NCI-H2227 treated with DMSO at 0.1 percent for 48 hours (cell line): ENCODE data around the gene MPZL1.

Experiments used
- DNase-seq: peaks from one replicate; lab custom pipeline; 2025; lab: John Stamatoyannopoulos, UW

The MPZL1 gene

GRCh38 chr1:167695756-167696561 lies 25.8 kb upstream of the MPZL1 start:
- DNase-seq = no peak

GRCh38 chr1:167697667-167698141 lies 24.1 kb upstream of the MPZL1 start:
- no peak for DNase-seq

DNA sequence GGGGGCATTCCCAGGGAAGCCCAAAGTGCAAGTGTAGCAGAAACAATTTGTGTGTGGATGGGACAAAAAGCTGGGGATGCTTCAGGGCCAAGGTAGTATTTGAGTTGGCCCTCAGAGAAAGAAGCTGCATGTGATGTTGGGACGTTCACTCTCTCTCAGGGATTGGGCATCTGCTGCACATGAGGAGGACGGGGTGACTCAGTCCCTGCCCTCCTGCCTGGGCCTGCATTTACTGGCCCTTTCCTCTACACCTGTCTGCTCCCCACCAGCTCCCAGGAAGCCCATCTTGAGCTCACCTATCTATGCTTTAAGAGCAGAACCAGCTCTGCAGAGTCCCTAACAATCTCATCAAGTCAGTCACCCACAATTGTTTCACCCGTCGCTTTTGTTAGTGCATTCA lies 23.5 kb upstream of the MPZL1 start:
- DNase-seq = no peak

DNA sequence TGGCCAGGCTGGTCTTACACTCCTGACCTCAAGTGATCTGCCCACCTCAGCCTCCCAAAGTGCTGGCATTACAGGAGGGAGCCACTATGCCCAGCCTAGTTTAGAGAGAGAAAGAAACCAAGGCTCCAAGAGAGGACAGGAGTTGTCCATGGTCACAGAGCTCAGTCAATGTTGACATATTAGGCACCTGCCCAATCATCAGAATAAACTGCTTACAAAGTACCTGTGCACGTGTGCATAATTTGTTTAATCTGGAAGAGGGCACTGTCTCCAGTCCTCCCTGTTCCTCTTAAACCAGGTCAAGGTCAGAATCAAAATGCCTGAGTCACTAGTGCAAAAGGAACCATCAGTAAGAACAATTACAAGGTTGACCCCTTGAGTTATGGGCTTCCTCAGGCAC lies 20.3 kb upstream of the MPZL1 start:
- no peak for DNase-seq

DNA sequence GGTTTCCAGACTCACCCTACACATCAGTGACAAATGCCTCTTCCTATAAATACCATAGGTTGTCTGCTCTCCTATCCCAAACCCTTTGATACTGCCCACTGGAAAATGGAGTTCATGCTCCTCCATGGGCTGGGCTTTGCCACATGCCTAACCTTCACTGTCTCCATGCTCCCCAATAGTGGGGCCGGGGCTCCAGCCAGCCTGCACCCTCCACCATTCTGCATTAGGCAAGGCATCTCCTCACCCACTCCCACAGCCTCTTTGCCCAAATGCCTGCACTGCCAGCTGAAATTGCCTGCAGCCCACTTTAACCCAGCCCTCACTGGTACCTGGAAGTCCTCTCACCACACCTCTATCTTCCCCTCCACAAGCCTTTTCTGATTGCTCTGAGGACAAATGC lies 18.2 kb upstream of the MPZL1 start:
- DNase-seq = no peak

DNA sequence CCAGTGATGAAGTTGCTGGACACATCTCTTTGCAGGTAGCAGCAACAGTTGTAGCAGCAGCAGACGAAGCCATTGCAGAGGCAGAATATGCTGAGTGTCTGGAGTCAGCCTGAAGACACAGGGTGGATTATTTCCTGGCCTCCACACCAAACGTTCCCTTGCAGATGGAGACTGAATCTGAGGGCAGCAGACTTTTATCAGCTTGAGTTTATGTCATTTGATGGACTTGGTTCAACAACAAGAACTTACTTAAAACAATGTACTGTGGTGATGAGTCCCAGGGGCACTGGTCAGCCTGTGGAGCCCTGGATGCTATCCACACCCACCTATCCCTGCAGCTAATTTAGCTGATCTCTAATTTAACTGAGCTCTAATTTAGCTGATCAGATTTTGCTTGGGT lies 17.1 kb upstream of the MPZL1 start:
- no peak for DNase-seq

GRCh38 chr1:167705250-167705649 lies 16.5 kb upstream of the MPZL1 start:
- no peak for DNase-seq

DNA sequence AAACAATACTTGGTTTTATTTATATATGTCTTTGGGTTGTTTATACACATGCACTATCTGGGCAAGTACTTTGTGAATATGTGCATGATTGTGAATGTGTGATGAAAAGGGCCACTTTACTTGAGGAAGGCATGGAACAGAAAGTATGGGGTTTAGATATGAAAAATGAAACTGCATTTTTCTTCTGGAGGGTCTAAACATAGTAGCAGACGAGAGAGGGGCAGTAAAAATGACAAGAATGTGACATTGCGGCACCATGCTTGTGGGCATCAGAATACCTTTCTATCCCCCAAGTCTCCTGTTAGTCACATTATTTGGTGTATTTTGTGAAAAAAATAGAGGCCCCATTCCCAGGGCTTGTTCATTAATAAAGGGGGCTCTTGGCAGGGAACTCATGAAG lies 15.4 kb upstream of the MPZL1 start:
- no peak for DNase-seq

DNA sequence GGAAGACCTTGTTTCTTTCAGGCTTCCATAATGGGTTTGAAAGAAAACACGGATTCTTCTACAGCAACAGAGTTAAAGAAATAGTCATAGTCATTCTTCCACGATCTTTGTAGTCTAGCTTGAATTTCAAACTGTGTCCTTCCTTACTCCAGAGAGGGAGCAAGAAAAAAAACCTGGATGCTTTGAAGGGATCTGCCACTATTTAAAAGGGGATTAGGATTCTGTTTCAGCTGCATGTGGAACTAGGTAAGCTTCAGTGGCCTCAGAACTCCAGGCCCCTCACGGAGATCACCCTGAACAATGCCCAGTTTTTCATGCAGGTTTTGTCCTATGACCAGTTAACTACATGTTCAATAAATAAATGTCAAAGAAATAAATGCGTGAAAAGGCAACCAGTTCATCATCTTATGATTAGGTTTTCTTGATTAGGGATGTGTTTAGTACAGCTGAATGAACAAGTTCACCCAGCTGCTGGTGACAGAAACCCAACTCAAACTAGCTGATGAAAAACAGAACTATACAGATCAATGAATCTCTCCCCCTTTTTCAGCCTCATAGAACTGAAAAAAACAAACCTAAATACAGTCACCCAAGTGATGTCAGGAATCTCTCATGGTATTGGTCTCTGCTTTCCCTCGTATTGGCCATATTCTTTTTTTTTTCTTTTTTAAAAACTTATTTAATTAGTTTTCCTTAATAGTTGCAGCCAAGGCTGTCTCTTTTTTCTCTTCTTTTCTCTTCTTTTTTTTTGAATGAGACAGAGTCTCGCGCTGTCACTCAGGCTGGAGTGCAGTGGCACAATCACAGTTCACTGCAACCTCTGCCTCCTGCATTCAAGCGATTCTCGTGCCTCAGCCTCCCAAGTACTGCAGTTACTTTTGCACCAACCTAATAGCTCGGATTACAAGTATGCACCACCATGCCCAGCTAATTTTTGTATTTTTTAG lies 14.6 kb upstream of the MPZL1 start:
- no peak for DNase-seq

- DNase-seq = no peak
Observed at GRCh38 chr1:167707942-167708341, 13.8 kb upstream of the MPZL1 start.

DNA sequence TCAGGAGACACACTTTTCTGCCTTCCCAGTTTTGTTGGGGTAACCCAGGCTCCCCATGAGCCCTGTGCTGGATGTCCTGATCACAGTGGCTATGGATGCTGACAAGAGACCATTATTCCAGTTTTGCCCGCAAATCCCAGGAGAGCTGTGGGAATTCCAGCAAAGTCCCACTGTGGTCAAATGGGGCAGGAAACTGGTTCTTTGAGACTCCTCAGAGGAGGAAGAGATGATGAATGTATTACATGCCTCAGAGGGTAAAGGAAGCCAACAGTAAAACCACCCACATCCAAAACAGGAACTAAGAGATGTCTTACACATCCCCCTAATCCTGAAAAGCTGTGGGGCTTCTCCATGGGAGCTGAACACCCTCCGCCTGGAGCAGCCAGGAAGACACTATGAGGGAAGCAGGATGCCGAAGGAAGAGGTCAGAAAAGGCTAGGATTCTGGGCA lies 12.8 kb upstream of the MPZL1 start:
- no peak for DNase-seq

DNA sequence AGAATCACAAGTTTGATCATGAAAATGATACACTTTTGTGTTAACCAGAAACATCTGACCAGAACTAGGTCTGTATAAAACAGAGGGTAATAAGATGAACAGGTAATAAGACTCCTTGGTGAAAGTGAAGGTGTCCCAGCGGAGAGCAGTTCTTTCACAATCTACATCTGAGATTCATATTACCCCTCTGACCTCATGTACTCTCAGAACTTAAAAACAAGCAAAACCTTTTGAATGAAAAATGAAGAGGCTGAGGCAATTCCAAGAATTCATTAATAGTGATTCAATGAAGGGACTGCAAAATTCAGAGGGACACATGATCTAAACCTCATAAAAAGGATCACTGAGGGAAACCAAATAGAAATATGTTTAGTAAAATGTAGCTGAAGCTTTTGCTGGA lies 10.9 kb upstream of the MPZL1 start:
- no peak for DNase-seq

GRCh38 chr1:167711797-167712196 lies 10.0 kb upstream of the MPZL1 start:
- no peak for DNase-seq

GRCh38 chr1:167713330-167714081 lies 8.3 kb upstream of the MPZL1 start:
- DNase-seq = no peak

DNA sequence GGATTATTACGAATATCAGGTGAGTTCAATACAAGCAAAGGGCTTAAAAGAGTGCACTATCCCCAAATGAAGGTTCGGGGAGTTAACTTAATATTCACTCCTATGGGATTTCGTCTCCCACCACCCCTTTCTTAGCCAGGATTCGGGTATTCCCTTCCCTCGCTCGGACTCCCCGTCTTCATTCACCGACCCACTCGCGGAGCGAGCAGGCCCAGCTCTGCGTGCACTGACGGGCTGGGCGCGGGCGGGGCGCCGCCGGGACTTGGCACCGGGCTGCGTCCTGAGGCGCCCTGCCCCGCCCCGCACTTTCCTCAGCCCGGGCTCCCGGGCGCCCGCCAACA lies 7.7 kb upstream of the MPZL1 start:
- no peak for DNase-seq

- DNase-seq = peak; percentile 89
Observed at GRCh38 chr1:167714439-167715156, 7.2 kb upstream of the MPZL1 start.

DNA sequence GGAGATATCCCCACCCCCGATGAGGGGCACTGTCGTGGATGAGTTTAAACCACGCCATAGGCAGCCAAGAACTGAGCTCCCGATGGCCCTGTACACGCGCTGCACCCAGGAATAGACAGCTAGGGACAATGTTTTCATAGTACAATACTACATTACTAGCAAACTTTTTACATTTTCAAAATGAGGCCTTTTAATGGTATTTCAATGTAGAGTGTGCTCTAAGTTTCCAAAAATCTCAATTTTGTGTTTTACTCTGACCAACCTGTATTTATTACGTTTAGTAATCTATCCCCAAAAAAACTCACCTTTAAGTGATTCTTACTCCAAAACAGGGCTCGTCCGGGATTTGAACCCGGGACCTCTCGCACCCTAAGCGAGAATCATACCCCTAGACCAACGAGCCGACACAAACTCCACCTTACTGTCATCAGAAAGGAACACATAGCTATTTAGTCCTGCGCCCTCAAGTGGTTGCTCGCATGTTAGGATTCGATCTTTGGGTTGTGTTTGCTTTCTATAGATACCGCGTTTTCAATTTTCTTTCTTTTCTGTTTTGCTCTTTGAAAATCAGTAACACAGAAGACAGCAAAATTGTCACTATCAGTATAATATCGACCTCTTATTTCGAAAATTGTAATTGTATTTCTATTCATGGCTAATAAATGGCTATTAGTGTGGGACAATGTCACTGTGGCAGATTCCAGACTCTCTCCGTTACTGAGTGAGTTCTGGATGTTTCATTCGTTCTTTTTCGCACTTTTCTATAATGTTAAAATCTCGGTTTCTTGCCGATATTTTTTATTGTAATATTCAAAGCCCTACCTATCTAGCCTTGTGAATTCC lies 6.4 kb upstream of the MPZL1 start:
- DNase-seq = peak; percentile 94

- DNase-seq = peak; percentile 40
Observed at GRCh38 chr1:167716000-167716271, 5.8 kb upstream of the MPZL1 start.

DNA sequence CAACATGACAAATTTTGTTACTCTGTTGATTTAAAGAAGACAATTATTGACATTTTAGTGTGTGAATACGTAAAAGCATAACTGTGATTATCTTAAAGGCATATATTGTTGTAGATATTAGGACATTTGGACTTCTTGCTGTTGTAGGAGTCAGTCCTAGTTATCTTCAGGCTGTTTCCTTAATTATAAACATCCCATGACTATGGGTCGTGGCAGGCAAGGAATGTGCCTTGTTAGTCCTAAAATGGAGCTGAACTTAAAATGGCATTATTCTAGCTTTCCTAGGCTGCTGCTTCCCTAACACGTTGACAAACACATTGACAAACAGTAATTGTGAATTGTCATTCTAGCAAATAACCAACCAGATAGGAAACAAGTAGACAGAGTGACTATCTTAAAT lies 4.4 kb upstream of the MPZL1 start:
- no peak for DNase-seq

DNA sequence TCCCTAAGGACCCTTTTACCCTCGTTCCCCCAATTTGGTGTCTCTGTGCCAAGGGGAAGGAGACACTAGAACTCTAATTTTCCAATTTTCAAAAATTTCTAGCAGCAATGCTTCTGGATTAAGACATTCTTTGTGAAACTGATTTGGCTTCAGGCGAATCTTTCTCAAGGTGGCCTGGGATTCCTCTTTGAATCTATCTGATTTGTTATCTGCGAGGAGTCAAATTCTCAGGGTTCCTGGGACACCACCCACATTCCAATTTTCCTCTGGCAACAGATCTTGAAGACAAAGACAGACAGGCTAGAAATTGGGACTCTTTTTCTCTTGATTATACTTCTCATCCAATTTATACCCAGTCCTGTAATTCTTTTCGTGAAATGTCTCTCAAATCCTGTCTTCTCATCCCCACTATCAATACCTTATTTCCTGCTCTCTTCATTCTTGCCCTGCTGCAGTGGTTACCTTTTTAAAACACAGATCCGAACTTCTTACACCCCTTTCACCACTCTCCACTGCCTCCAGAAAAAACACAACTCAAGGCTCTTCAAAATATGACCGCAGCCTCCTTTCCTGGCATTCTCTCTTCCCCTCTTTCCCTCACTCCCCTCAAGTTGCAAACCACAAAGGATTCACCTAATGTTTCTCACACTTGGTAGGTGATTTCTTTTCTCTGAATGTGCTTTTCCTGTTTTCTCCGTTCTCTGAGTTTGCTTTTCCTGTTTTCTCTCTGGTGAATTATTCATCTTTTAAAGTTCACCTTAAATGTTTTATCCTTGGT lies 2.7 kb upstream of the MPZL1 start:
- DNase-seq = no peak
